Peyer's patch (tissue), 4 donors: Measurements from ENCODE around the gene XAF1.

Experiments used
- CTCF ChIP-seq, 6 experiments: fragments of 450-650 bp in 4 of 6; fragments of 200-600 bp in 2 of 6; sonication (generic) in 1 of 6; IDR thresholded peaks; one replicate each; pipeline ENCODE4 v1.5.1; 2017 to 2019; ENCODE audit warnings: antibody characterized with exemption in 6 of 6, mild to moderate bottlenecking in 3 of 6, moderate library complexity in 1 of 6
- POLR2A ChIP-seq, 2 donors: fragments of 450-650 bp; IDR thresholded peaks; one replicate each; pipeline ENCODE4 v1.5.1; 2017; ENCODE audit warnings: antibody characterized with exemption in 2 of 2, mild to moderate bottlenecking in 2 of 2, moderate library complexity in 2 of 2

- no peak for TF ChIP-seq CTCF (IDR thresholded peaks at IDR 0.05)
- TF ChIP-seq POLR2A (IDR thresholded peaks at IDR 0.05) = no peak
These were observed 63.1 kb downstream of the XAF1 start for GRCh38 chr17:6818938-6819337.
